CD4-positive, alpha-beta memory T cell (primary cell): ENCODE data around the gene CDH13. TPM values are rescaled to one million over a fixed set of nuclear protein-coding genes. Genes with fewer than 3 reads are reported as not detected.

Source experiments
- CTCF ChIA-PET: fragments of 350-600 bp; sonication (Branson Sonifier 250); formaldehyde crosslinking; loops from one replicate; lab custom pipeline; 2021; ENCODE audit warnings: inconsistent platforms; ENCODE audit not compliant: partially characterized antibody; lab: Charles Lee
- POLR2A ChIA-PET: fragments of 350-600 bp; sonication (Branson Sonifier 250); formaldehyde crosslinking; loops from one replicate; lab custom pipeline; 2021; ENCODE audit not compliant: partially characterized antibody; lab: Charles Lee
- DNase-seq, 5 donors: peaks; one replicate each; pipeline versions ENCODE4 v3.0.0 to v3.0.0-alpha.2; 2020 to 2022; ENCODE audit warnings: mixed read lengths in 1 of 5
- H3K27ac ChIP-seq: one replicate; pipeline ENCODE4 v1.7.0; 2013; ENCODE audit warnings: low read depth, low read length
- H3K27me3 ChIP-seq: 2 replicates; pipeline ENCODE4 v1.7.0; 2013; ENCODE audit warnings: mild to moderate bottlenecking, low read length, moderate library complexity; ENCODE audit not compliant: insufficient read depth
- H3K36me3 ChIP-seq: 2 replicates; pipeline ENCODE4 v1.7.0; 2013; ENCODE audit warnings: mild to moderate bottlenecking, low read length, moderate library complexity; ENCODE audit not compliant: insufficient read depth
- H3K4me1 ChIP-seq: 2 replicates; pipeline ENCODE4 v1.7.0; 2013; ENCODE audit warnings: mild to moderate bottlenecking, low read length, moderate library complexity; ENCODE audit not compliant: insufficient read depth
- H3K4me3 ChIP-seq, 2 donors: one replicate each; pipeline ENCODE4 v1.7.0; 2013; ENCODE audit warnings: low read length in 2 of 2, mild to moderate bottlenecking in 1 of 2
- H3K9me3 ChIP-seq, 2 donors: one replicate each; pipeline ENCODE4 v1.7.0; 2013; ENCODE audit warnings: low read length in 2 of 2, control low read depth in 1 of 2; ENCODE audit not compliant: control insufficient read depth in 1 of 2
- H3K27ac Mint-ChIP-seq, 7 donors: one replicate each; pipeline ENCODE4 v1.8.0; 2020 to 2021; ENCODE audit warnings: mixed read lengths in 7 of 7, mild to moderate bottlenecking in 6 of 7, inconsistent platforms in 3 of 7, moderate library complexity in 3 of 7
- H3K27me3 Mint-ChIP-seq, 2 donors: one replicate each; pipeline ENCODE4 v1.8.0; 2020 to 2021; ENCODE audit warnings: mixed read lengths in 2 of 2
- H3K36me3 Mint-ChIP-seq, 2 donors: one replicate each; pipeline ENCODE4 v1.8.0; 2020 to 2021; ENCODE audit warnings: mixed read lengths in 2 of 2, inconsistent platforms in 1 of 2, mild to moderate bottlenecking in 1 of 2
- H3K4me1 Mint-ChIP-seq, 4 donors: one replicate each; pipeline ENCODE4 v1.8.0; 2020 to 2021; ENCODE audit warnings: mixed read lengths in 4 of 4, mild to moderate bottlenecking in 1 of 4
- H3K4me3 Mint-ChIP-seq, 8 donors: one replicate each; pipeline ENCODE4 v1.8.0; 2020 to 2021; ENCODE audit warnings: mixed read lengths in 8 of 8, mild to moderate bottlenecking in 7 of 8, moderate library complexity in 6 of 8, inconsistent platforms in 3 of 8
- H3K9me3 Mint-ChIP-seq, 8 donors: one replicate each; pipeline ENCODE4 v1.8.0; 2020 to 2021; ENCODE audit warnings: mixed read lengths in 8 of 8, mild to moderate bottlenecking in 5 of 8, inconsistent platforms in 3 of 8, moderate library complexity in 1 of 8
- intact Hi-C: fragments of 100-400 bp; cut with micrococcal nuclease; formaldehyde crosslinking; loops from one replicate; pipeline ENCODE4 v1.15.1; 2023
- polyA plus RNA-seq, 2 donors: library from polyadenylated mRNA; unstranded; fragments of 300-500 nt; fragmentation: Illumina TruSeq; gene quantifications; one replicate each; pipeline ENCODE4 v1.2.3, GENCODE V29; 2021
- total RNA-seq, 2 experiments: library from RNA; stranded (reverse); gene quantifications; one replicate each; pipeline ENCODE4 v1.2.3, GENCODE V29; 2021

CDH13 gene
- total and polyA plus RNA-seq, 4 experiments from 2014 or later, result not detected

- peak overlapping the region; percentile 80 for H3K27ac ChIP-seq
- peak overlapping the region in 1 of 2 donors; percentile 19 for H3K4me3 ChIP-seq
- no peak for DNase-seq
- H3K36me3 ChIP-seq, result no peaks in the 10 kb centered on the region
- H3K9me3 ChIP-seq, result no peaks in the 10 kb centered on the region
- POLR2A ChIA-PET, result interaction anchor here (2.0 to 4.8 kb wide), 4 partner anchors 10 to 15 kb away, joined by 9 to 41 read pairs (median 21); no protein-coding TSS in a partner anchor
- H3K27me3 ChIP-seq, result no peaks in the 10 kb centered on the region
- Mint-ChIP-seq H3K9me3 (no peaks in the 10 kb centered on the region), H3K27ac (peak overlapping the region; percentile 86 to 98 (median 96)), H3K27me3 (no peaks in the 10 kb centered on the region), H3K36me3 (no peaks in the 10 kb centered on the region), H3K4me3 (peak overlapping the region in 7 of 8 donors; percentile 54 to 76 (median 69)), H3K4me1 (peaks cover 82 to 98% (median 90%) of the 10 kb centered on the region in 4 donors)
- CTCF ChIA-PET, result interaction anchor here (0.7 to 10.1 kb wide), 6 partner anchors 9 to 84 kb away, joined by 3 to 123 read pairs (median 4); no protein-coding TSS in a partner anchor
- peaks cover 98% of the 10 kb centered on the region for H3K4me1 ChIP-seq
- intact Hi-C loops, result loop anchor here (1.0 to 10.0 kb wide), 4 partner anchors 14 to 1341 kb away; partner anchors contain the start of genes GAN and MPHOSPH6
Observed at GRCh38 chr16:82655720-82656490, 29.1 kb downstream of the CDH13 start.

GRCh38 chr16:82657239-82657638 is 30.5 kb downstream of the CDH13 start:
- Histone ChIP-seq H3K36me3 (no peaks in the 10 kb centered on the region), H3K4me1 (peaks cover 87% of the 10 kb centered on the region), H3K9me3 (no peaks in the 10 kb centered on the region), H3K27ac (no peak overlapping the region), H3K4me3 (no peak overlapping the region), H3K27me3 (no peaks in the 10 kb centered on the region)
- POLR2A ChIA-PET, result interaction anchor here (1.0 to 3.0 kb wide), 2 partner anchors 10 to 14 kb away, joined by 3 to 19 read pairs; no protein-coding TSS in a partner anchor
- H3K9me3 Mint-ChIP-seq, result no peaks in the 10 kb centered on the region
- no peak for DNase-seq
- peak overlapping the region in 2 of 8 donors; percentile 40 to 69 for H3K4me3 Mint-ChIP-seq
- CTCF ChIA-PET, result interaction anchor here (0.7 to 10.1 kb wide), 2 partner anchors 10 to 14 kb away, joined by 3 to 123 read pairs; no protein-coding TSS in a partner anchor
- intact Hi-C loops, result loop anchor here (10.0 kb wide), 1 partner anchor 1342 kb away; the partner anchor contains the start of gene GAN
- peaks cover 72 to 90% (median 79%) of the 10 kb centered on the region in 4 donors for H3K4me1 Mint-ChIP-seq
- peak overlapping the region; percentile 86 to 98 (median 96) for H3K27ac Mint-ChIP-seq
- H3K27me3 Mint-ChIP-seq, result no peaks in the 10 kb centered on the region
- no peaks in the 10 kb centered on the region for H3K36me3 Mint-ChIP-seq

DNA sequence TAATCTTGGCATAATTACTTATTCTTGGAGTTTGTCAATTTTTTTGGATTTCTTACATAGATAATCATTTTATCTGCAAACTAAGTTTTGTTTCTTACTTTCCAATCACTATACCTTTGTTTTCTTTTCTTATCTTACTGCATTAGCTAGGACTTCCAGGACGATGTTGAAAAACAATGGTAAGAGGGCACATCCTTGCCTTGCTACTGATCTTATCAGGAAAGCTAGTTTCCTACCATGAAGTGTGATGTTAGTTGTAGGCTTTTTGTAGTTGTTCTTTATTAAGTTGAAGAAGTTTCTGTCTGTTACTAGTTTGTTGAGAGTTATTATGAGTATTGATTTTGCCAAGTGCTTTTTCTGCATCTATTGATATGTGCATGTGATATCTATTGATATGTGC is 31.0 kb downstream of the CDH13 start:
- no peaks in the 10 kb centered on the region for H3K9me3 ChIP-seq
- DNase-seq, result no peak
- H3K36me3 ChIP-seq, result no peaks in the 10 kb centered on the region
- ChIA-PET CTCF (interaction anchor here (0.7 to 10.1 kb wide), 4 partner anchors 9 to 15 kb away, joined by 3 to 123 read pairs (median 3); no protein-coding TSS in a partner anchor), POLR2A (interaction anchor here (1.0 to 3.0 kb wide), 2 partner anchors 10 to 13 kb away, joined by 3 to 19 read pairs; no protein-coding TSS in a partner anchor)
- peak overlapping the region; percentile 68 to 96 (median 86) for H3K27ac Mint-ChIP-seq
- peak overlapping the region; percentile 6 for H3K27ac ChIP-seq
- peaks cover 67 to 85% (median 74%) of the 10 kb centered on the region in 4 donors for H3K4me1 Mint-ChIP-seq
- peak overlapping the region in 6 of 8 donors; percentile 38 to 70 (median 56) for H3K4me3 Mint-ChIP-seq
- no peaks in the 10 kb centered on the region for H3K27me3 Mint-ChIP-seq
- H3K4me3 ChIP-seq, result no peak overlapping the region
- H3K4me1 ChIP-seq, result peaks cover 81% of the 10 kb centered on the region
- H3K27me3 ChIP-seq, result no peaks in the 10 kb centered on the region
- no peaks in the 10 kb centered on the region for H3K9me3 Mint-ChIP-seq
- H3K36me3 Mint-ChIP-seq, result no peaks in the 10 kb centered on the region
- intact Hi-C loops, result loop anchor here (10.0 kb wide), 1 partner anchor 1343 kb away; the partner anchor contains the start of gene GAN

GRCh38 chr16:82658796-82659195 is 32.0 kb downstream of the CDH13 start:
- H3K9me3 Mint-ChIP-seq, result peaks cover 0 to 2% (median 0%) of the 10 kb centered on the region in 8 donors
- H3K36me3 Mint-ChIP-seq, result no peaks in the 10 kb centered on the region
- peak overlapping the region; percentile 58 to 96 (median 70) for H3K27ac Mint-ChIP-seq
- peaks cover 71% of the 10 kb centered on the region for H3K4me1 ChIP-seq
- H3K9me3 ChIP-seq, result no peaks in the 10 kb centered on the region
- H3K27me3 Mint-ChIP-seq, result no peaks in the 10 kb centered on the region
- no peak for DNase-seq
- POLR2A ChIA-PET, result interaction anchor here (0.7 kb wide), 1 partner anchor 12 kb away, joined by 4 read pairs; no protein-coding TSS in a partner anchor
- H3K27me3 ChIP-seq, result no peaks in the 10 kb centered on the region
- no peak overlapping the region for H3K4me3 ChIP-seq
- H3K27ac ChIP-seq, result no peak overlapping the region
- CTCF ChIA-PET, result interaction anchor here (1.4 to 10.1 kb wide), 3 partner anchors 8 to 16 kb away, joined by 3 to 123 read pairs (median 3); no protein-coding TSS in a partner anchor
- intact Hi-C loops, result loop anchor here (10.0 kb wide), 1 partner anchor 1344 kb away; the partner anchor contains the start of gene GAN
- H3K4me3 Mint-ChIP-seq, result peak overlapping the region in 3 of 8 donors; percentile 34 to 55 (median 51)
- peaks cover 58 to 75% (median 66%) of the 10 kb centered on the region in 4 donors for H3K4me1 Mint-ChIP-seq
- H3K36me3 ChIP-seq, result no peaks in the 10 kb centered on the region

DNA sequence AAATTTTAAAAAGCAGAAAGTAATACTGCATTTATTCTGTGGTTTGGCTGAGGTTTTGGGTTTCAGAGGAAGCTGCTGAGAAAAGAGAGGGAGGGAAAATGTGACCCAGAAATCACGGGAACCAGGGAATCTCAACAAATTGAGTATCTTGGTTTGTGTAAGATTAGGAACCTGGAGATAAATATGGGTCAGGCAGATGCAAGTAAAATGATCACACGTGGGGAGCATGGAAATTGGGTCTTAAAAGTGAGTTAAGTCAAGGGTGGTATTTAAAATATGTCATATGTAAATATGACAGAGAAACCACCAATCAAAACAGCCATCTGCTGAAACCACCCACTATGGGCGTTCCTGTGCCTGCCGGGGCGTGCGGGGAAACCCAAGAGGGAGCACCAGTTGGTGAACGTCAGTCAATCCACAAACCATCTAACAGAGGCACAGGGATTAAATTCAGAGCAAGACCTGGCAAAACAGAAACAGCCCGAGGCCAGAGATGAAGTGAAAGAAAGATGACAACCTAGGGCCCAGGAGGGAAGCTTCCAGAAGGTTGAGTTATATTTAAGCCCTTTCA is 33.4 kb downstream of the CDH13 start:
- H3K4me3 ChIP-seq, result no peak overlapping the region
- no peaks in the 10 kb centered on the region for H3K27me3 Mint-ChIP-seq
- no peaks in the 10 kb centered on the region for H3K9me3 ChIP-seq
- H3K4me3 Mint-ChIP-seq, result peak overlapping the region; percentile 34 to 83 (median 74)
- H3K4me1 Mint-ChIP-seq, result peaks cover 47 to 61% (median 53%) of the 10 kb centered on the region in 4 donors
- H3K36me3 Mint-ChIP-seq, result no peaks in the 10 kb centered on the region
- peaks cover 58% of the 10 kb centered on the region for H3K4me1 ChIP-seq
- peaks cover 0 to 2% (median 0%) of the 10 kb centered on the region in 8 donors for H3K9me3 Mint-ChIP-seq
- H3K27ac ChIP-seq, result peak overlapping the region; percentile 14
- H3K36me3 ChIP-seq, result no peaks in the 10 kb centered on the region
- intact Hi-C loops, result no loop called here
- ChIA-PET CTCF (interaction anchor here (1.1 kb wide), 1 partner anchor 12 kb away, joined by 6 read pairs; no protein-coding TSS in a partner anchor), POLR2A (interaction anchor here (1.4 kb wide), 1 partner anchor 13 kb away, joined by 4 read pairs; no protein-coding TSS in a partner anchor)
- H3K27ac Mint-ChIP-seq, result peak overlapping the region; percentile 70 to 97 (median 86)
- peak; percentile 46 to 77 (median 55) for DNase-seq
- H3K27me3 ChIP-seq, result no peaks in the 10 kb centered on the region

- Mint-ChIP-seq H3K27ac (peak overlapping the region in 2 of 7 donors; percentile 30 to 75), H3K9me3 (peaks cover 0 to 2% (median 0%) of the 10 kb centered on the region in 8 donors), H3K27me3 (no peaks in the 10 kb centered on the region), H3K4me3 (no peak overlapping the region), H3K36me3 (no peaks in the 10 kb centered on the region), H3K4me1 (peaks cover 42 to 53% (median 46%) of the 10 kb centered on the region in 4 donors)
- peaks cover 52% of the 10 kb centered on the region for H3K4me1 ChIP-seq
- H3K4me3 ChIP-seq, result no peak overlapping the region
- H3K27me3 ChIP-seq, result no peaks in the 10 kb centered on the region
- DNase-seq, result no peak
- POLR2A ChIA-PET, result interaction anchor here (1.4 kb wide), 1 partner anchor 14 kb away, joined by 4 read pairs; no protein-coding TSS in a partner anchor
- H3K9me3 ChIP-seq, result no peaks in the 10 kb centered on the region
- CTCF ChIA-PET, result interaction anchor here (0.9 kb wide), 1 partner anchor 17 kb away, joined by 3 read pairs; no protein-coding TSS in a partner anchor
- no peaks in the 10 kb centered on the region for H3K36me3 ChIP-seq
- H3K27ac ChIP-seq, result no peak overlapping the region
- intact Hi-C loops, result no loop called here
Observed at GRCh38 chr16:82660966-82661365, 34.2 kb downstream of the CDH13 start.
